Renal cortex interstitium (tissue), 11 donors: ENCODE results near the gene PLA2G4F. TPM values are rescaled to one million over a fixed set of nuclear protein-coding genes. Genes with fewer than 3 reads are reported as not detected.
A peak's percentile ranks its signal among the peaks of the same experiment; 100 is the strongest.
"Not testable (repeated sequence)": the region's sequence is repeated elsewhere in the genome, so short reads cannot be mapped to it uniquely, and the experiment has no call there.

Source experiments
- DNase-seq, 11 donors: peaks; one replicate each; pipeline ENCODE4 v3.0.0-alpha.2; 2013; ENCODE audit warnings: low read depth in 9 of 11, low spot score in 4 of 11; ENCODE audit errors: extremely low read depth in 1 of 11
- polyA plus RNA-seq, 3 donors: library from polyadenylated mRNA; unstranded; fragments of 120-200 nt; gene quantifications; one replicate each; pipeline ENCODE4 v1.2.1, GENCODE V29; 2013; ENCODE audit not compliant: insufficient read length in 3 of 3

Gene PLA2G4F
- polyA plus RNA-seq, 3 donors = 20.3 to 31.3 (median 24.2) TPM

- peak in 1 of 11 donors; percentile 13 for DNase-seq
Observed at GRCh38 chr15:42118650-42119445, 37.6 kb downstream of the PLA2G4F start.

DNA sequence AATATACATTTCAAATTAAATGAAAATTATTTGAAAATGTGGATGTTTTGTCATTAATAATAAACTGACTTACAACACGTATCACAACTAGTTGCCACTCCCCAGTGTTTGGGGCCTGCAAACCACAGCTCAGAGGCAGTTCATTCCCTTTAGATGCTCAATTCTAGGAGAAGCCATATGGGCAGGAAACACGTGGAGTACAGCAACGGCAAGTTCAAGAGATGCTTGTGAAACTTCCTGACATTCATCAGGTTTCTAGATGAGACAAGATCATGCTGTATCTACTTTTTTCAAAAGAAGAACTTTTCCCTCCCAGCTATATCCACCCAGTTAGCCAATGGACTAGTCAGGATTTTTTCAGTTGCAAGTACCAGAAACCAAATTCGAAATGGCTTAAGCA lies 44.5 kb downstream of the PLA2G4F start:
- no peak for DNase-seq

DNA sequence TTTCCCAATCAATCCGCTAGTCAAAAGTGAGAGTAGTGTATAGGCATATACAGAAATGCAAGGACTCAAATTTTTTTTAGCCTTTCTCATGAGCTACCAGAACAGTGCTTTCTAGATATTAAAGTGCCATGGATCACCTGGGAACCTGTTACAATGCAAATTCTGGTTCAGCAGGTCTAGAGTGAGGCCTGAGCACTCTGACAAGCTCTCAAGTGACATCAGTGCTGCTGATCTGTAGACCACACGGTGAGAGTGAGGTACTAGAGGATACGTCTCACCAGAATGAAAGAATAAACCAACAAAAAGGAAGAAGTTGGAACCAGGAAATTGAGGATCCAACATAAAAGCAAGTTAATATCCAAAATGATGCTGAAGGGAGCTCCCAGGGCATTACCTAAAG lies 46.1 kb downstream of the PLA2G4F start:
- no peak for DNase-seq

DNA sequence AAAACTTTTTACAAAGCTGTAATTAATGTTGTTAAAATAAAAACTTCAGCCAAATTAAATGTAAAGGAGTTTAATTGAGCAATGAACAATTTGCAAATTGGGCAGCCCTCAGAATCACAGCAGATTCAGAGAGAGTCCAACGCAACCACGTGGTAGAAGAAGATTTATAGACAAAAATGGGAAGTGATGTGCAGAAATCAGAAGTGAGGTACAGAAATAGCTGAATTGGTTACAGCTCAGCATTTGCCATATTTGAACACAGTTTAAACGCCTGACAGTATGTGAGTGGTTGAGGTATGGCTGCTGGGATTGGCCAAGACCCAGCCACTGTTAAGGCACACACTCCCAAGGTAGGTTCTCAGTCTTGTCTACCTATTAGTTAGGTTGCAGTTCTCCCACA lies 47.6 kb downstream of the PLA2G4F start:
- no peak for DNase-seq

DNA sequence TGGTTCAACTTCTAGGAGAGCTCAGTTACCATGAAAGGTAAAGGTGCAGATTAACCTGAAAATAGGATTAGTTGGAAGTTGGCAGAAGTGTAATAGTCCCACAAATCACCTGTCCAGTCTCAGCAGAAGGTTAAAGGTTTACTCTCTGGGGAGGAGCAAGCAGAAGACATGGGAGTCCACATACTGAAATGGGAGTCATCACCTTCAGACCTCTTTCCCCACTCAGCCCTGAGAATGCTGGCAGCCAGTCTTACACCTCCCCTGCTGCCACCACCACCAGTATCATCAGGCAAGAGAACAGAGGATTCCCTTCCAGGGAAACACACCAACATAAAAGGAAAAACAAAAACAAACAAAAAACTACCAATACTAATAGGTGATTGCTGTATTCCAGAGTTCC lies 48.2 kb downstream of the PLA2G4F start:
- DNase-seq = no peak

DNA sequence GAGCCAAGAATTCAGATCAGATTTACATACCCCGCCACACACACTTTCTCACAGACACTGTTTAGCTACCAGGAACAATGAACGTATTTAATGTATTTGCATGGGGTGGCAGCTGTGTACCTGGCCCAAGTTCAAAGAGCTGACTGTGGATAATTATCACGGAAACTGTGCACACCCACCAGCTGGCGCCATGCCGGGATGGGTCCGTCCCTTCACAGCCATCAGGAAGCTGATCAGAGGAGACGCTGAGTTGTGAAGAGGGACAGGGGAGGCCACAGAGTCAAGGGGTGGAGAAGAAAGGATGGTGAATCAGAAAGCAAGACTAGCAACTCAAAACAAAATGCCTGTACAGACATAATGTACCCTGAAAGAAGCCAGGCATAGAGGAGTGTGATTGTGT lies 49.0 kb downstream of the PLA2G4F start:
- DNase-seq = no peak

- DNase-seq = no peak
Observed at GRCh38 chr15:42106288-42106687, 50.1 kb downstream of the PLA2G4F start.

- no peak for DNase-seq
Observed at GRCh38 chr15:42104095-42104891, 52.1 kb downstream of the PLA2G4F start.

- no peak for DNase-seq
Observed at GRCh38 chr15:42102646-42103235, 53.7 kb downstream of the PLA2G4F start.

- no peak for DNase-seq
Observed at GRCh38 chr15:42101861-42102260, 54.6 kb downstream of the PLA2G4F start.

DNA sequence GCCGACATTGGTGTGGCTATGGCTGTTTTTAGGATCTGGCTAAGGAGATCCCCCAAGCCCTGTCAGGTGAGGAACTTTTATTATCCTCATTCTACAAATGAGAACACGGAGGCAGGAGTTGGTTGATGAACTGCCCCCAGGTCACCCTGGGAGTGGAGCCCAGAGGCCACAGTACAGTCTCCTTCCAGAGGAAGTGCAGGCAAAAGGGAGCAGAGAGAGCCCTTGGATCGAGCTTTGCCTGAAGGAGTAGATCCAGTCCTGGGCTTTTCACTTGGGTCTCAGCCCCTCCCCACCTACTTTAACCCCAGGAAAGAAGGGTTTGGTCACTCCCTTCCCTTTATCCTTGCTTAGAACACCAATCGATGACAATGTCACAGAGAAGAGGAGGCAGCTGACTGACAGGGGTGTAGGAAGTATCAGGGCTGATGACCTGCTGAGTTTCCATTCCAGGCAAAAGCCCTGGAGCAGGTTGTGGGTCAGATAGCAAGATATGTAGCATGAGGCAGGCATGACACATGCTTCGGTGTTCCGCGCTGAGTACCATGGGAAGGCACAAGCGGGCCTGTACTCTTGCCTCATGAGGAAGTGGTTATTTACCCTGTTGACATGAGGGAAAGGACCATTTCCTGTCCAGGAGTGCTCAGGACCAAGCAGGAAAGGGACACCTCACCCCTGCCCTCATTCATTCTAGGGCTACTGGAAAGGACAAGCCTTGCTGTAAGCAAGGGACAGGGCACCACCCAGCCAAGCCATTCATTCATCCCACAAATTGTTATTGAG lies 56.2 kb downstream of the PLA2G4F start:
- DNase-seq = no peak

DNA sequence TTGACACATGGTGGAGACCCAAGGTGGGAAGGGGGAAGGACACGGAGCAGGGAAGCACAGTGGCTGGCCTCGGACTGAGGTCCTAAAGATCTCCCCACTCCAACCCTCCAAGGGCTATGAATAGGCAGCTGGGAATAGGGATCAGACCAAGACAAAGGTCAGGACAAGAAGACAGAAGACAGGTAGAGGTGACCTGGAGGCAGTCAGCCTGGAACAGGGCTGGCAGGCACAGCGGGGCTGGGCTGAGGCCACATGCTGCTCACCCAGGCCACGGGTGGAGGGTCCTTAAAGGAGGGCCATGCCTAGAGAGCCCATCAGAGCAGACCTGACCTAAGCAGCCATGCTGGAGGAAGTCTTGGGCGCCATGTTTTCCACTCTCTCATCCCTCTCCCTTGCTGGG lies 59.4 kb downstream of the PLA2G4F start:
- DNase-seq = no peak

DNA sequence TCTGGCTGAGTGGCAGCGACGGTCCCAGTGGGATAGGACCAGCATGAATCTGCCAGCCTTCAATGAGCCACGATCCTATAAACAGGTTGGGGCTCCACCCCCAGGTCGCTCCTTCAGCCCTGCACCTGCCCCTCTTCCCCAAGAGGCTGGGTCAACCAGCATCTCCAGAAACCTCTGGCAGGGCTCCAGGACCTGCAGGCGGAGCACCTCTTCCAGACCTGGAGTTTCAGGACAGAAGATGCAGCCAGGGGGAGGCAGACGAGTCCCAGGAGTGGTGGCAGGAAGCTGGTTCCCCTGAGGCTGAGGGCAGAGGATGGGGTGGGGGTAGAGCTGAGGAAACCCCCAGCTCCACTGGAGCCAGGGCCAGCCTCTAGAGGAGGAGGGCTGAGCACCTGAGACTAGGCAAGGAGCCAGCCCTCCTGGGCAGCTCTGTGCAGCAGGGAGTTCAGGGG lies 61.9 kb downstream of the PLA2G4F start, which contains the start of gene PLA2G4D:
PLA2G4D (minus strand) TSS at position 51 of the 452 bp plus-strand sequence. CDS start 103 bp downstream, outside the sequence.
- no peak for DNase-seq

DNA sequence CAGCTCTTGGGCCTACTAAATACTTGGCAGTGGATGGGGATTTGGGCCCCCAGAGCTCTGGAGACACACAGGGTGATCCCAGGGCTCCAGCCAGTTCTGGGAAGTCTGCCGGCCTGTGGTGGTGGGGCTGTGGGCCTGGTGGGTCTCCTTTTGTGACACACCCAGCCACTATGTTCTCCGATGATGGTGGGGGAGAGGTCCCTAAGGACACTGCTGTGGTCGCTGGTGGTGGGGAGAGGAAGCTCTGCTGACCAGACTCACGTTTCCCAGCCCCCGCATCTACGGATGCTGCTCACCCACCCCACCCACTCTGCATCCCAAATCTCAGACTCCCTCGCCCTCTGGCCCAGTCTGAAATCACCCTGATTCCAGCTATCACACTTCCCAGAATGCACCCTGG lies 62.5 kb downstream of the PLA2G4F start:
- DNase-seq = no peak

DNA sequence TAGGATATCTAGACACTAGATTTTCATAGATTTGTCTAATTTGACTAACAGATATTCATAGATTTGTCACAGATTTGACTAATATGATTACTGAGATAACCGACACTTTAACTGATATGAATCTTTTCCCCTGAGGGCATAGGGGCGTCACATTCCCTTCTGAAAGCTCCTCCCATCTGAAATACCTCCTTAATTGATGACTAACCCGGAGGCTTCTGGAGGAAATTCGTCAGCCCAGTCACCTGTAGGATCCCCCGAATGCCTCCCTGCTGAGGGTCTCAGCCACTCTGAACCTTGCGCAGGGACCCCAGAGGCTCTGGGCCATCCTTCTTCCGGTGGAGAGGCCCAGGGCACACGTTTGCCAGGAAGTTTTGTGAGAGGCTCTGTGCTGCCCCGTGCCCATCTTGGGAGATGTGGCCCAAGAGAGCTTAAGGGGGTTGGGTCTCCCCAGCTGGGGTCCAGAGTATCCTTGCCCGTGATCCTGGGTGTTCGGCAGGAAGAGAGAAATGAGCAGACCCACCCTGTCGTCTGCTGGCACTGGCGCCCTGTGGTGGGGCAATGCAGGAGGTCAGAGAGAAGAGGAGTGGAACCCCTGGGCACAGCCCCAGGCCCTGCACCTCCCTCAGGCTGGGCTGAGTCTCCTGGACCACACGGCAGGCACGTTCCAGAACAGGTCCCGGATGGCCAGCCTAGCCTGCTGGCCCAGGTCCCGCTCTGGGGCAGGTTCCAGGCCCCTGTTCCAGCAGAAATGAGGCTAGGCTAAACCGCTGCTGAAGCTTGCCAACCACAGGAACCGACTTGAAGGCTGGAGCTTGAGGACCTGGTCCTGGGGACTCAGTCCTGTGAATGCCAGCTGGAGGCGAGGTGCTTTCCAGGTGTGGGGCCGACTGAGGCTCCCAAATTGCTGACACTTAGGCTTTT lies 63.8 kb downstream of the PLA2G4F start:
- no peak for DNase-seq

GRCh38 chr15:42091753-42092397 lies 64.6 kb downstream of the PLA2G4F start:
- not testable (repeated sequence) for DNase-seq

DNA sequence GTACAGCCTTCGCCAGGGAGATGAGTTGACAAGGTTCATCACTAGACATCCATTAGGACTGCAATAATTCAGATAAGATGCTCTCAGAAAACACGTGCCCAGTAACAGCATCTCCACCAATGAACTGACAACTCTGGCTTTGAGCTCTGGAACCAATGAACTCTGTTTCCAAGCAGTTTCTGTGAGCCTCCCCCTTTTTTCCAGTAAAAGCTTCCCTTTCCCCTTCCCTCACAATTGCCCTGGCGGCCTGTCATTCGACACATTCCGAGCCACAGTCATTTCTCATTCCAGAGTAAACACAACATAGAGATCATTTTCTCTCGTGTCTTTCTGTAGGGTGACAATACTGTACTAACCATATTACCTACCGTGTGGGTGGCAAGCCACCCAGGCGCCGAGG lies 65.7 kb downstream of the PLA2G4F start:
- DNase-seq = no peak

DNA sequence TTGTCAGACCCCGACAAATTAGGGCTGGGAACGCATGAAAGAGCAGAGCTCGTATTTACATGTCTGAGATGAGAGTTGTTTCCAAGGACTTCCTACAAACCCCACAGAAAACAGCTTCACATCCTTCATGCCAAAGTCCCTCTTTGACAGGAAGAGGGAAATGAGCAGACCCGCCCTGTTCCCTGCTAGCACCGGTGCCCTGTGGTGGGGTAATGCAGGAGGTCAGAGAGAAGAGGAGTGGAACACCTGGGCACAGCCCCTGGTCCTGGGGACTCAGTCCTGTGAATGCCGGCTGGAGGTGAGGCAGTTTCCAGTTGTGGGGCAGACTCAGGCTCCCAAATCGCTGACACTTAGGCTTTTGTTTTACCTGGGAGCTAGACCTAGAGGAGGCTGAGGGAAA lies 66.1 kb downstream of the PLA2G4F start:
- no peak for DNase-seq
